PC-3 (cell line): ENCODE data around the gene MYH2. TPM values are rescaled to one million over a fixed set of nuclear protein-coding genes. Genes with fewer than 3 reads are reported as not detected.

ENCODE experiments used
- ATAC-seq: fragments of 200-7000 bp; cut with Tn5 transposase; 2 replicates; pipeline ENCODE4 v1.9.1; 2020; ENCODE audit warnings: mild to moderate bottlenecking, moderate library complexity
- BruUV-seq: library from RNA; stranded (reverse); fragments of 400-500 nt; replicated peaks from 2 replicates; lab custom pipeline; 2021; lab: Mats Ljungman, UMichigan
- CTCF ChIA-PET: fragments of 300-600 bp; sonication (Branson Sonifier 250); formaldehyde crosslinking; loops from one replicate; lab custom pipeline; 2022; ENCODE audit warnings: antibody characterized with exemption; lab: Charles Lee
- POLR2A ChIA-PET: fragments of 300-600 bp; sonication (Branson Sonifier 250); formaldehyde crosslinking; loops from one replicate; lab custom pipeline; 2022; ENCODE audit warnings: antibody characterized with exemption; ENCODE audit not compliant: unreplicated experiment; lab: Charles Lee
- DNase-seq: peaks from one replicate; pipeline ENCODE4 v3.0.0-alpha.2; 2015
- H2AFZ ChIP-seq: fragments of 300-600 bp; sonication (generic); 2 replicates; pipeline ENCODE4 v1.6.0; 2016; ENCODE audit warnings: antibody characterized with exemption, low read length
- H3F3A ChIP-seq: fragments of 300-600 bp; sonication (generic); one replicate; pipeline ENCODE4 v1.6.0; 2017; ENCODE audit warnings: antibody characterized with exemption, low read length, control low read depth, mild to moderate bottlenecking; ENCODE audit not compliant: unreplicated experiment
- H3K27ac ChIP-seq: fragments of 300-600 bp; sonication (generic); 2 replicates; pipeline ENCODE4 v1.5.1; 2016; ENCODE audit warnings: mild to moderate bottlenecking, low read length
- H3K27me3 ChIP-seq: fragments of 300-600 bp; sonication (generic); 2 replicates; pipeline ENCODE4 v1.6.1; 2016; ENCODE audit warnings: low read length, mixed read lengths
- H3K36me3 ChIP-seq: fragments of 300-600 bp; sonication (generic); 2 replicates; pipeline ENCODE4 v1.6.1; 2016; ENCODE audit warnings: low read depth, mixed run types, low read length, mixed read lengths
- H3K4me1 ChIP-seq: fragments of 300-600 bp; sonication (generic); 2 replicates; pipeline ENCODE4 v1.5.1; 2016; ENCODE audit warnings: low read length; ENCODE audit not compliant: insufficient read depth
- H3K4me2 ChIP-seq: fragments of 300-600 bp; sonication (generic); 2 replicates; pipeline ENCODE4 v1.6.0; 2016; ENCODE audit warnings: low read length
- H3K4me3 ChIP-seq: fragments of 300-600 bp; sonication (generic); 2 replicates; pipeline ENCODE4 v1.5.1; 2016; ENCODE audit warnings: mild to moderate bottlenecking, low read length, mixed read lengths
- H3K79me2 ChIP-seq: fragments of 300-600 bp; sonication (generic); 2 replicates; pipeline ENCODE4 v1.6.1; 2017; ENCODE audit warnings: low read length, mixed read lengths
- H3K9ac ChIP-seq: fragments of 300-600 bp; sonication (generic); 2 replicates; pipeline ENCODE4 v1.6.0; 2016; ENCODE audit warnings: mild to moderate bottlenecking, low read length
- H3K9me2 ChIP-seq: fragments of 300-600 bp; sonication (generic); replicated peaks from 2 replicates; pipeline ENCODE4 v1.6.1; 2016; ENCODE audit warnings: mixed run types, low read length, mixed read lengths
- H3K9me3 ChIP-seq: fragments of 300-600 bp; sonication (generic); 2 replicates; pipeline ENCODE4 v1.6.1; 2016; ENCODE audit warnings: low read length, mixed read lengths
- H4K20me1 ChIP-seq: fragments of 300-600 bp; sonication (generic); 2 replicates; pipeline ENCODE4 v1.6.1; 2016; ENCODE audit warnings: low read length, mixed read lengths
- CTCF ChIP-seq: fragments of 300-600 bp; sonication (generic); conservative IDR thresholded peaks from 2 replicates; pipeline ENCODE4 v1.5.1; 2017; ENCODE audit warnings: antibody characterized with exemption, low read depth, mild to moderate bottlenecking, low read length
- EZH2 ChIP-seq: fragments of 300-600 bp; sonication (generic); IDR thresholded peaks from one replicate; pipeline ENCODE4 v1.6.1; 2017; ENCODE audit warnings: antibody characterized with exemption, mild to moderate bottlenecking, low read length; ENCODE audit not compliant: unreplicated experiment
- EZH2phosphoT487 ChIP-seq: fragments of 300-600 bp; sonication (generic); IDR thresholded peaks from 2 replicates; pipeline ENCODE4 v1.6.1; 2018; ENCODE audit warnings: mild to moderate bottlenecking, antibody characterized with exemption, low read length, borderline replicate concordance
- intact Hi-C: fragments of 100-400 bp; cut with micrococcal nuclease; formaldehyde crosslinking; loops from 2 replicates; pipeline ENCODE4 v1.9.0; 2023
- total RNA-seq: library from RNA; depleted of rRNA; stranded (reverse); fragments of >200 nt; gene quantifications from 2 replicates; pipeline ENCODE4 v1.2.3, GENCODE V29; 2014

Gene MYH2
- total RNA-seq, 1 experiment from 2014 or later: not detected

DNA sequence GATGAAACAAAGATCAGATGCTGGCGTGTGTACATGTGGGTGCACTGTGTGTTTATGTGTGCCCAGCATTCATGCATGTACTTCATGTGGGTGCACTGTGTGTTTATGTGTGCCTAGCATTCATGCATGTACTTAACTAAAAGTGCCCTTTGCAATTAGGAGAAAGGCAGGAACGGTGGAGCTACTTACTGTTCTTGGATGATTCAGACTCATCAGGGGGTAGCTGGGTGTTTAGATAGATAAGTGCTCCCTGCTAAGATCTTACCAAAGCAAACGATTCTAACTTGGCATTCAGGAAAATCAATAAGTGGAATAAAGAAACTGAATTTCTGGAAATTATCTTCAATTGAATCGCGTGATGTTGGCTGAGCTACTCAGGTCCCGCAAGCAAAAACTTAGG lies 8.6 kb upstream of the MYH2 start:
- Histone ChIP-seq H3K4me2 (no peak overlapping the region), H3F3A (no peaks in the 10 kb centered on the region), H3K9me3 (no peaks in the 10 kb centered on the region), H3K27ac (no peak overlapping the region), H3K4me3 (no peak overlapping the region), H4K20me1 (no peaks in the 10 kb centered on the region), H3K9me2 (no peaks in the 10 kb centered on the region), H3K27me3 (no peaks in the 10 kb centered on the region; the same call in 1 of the 2 replicates), H3K9ac (no peak overlapping the region), H3K79me2 (no peaks in the 10 kb centered on the region), H3K36me3 (no peaks in the 10 kb centered on the region), H2AFZ (no peak overlapping the region), H3K4me1 (no peaks in the 10 kb centered on the region)
- DNase-seq: no peak
- ChIA-PET POLR2A (no interaction called here), CTCF (no interaction called here)
- no TSS peak for BruUV-seq
- TF ChIP-seq EZH2 (no peak), CTCF (no peak), EZH2phosphoT487 (no peak)
- no peak for ATAC-seq
- intact Hi-C loops: no loop called here

- ChIA-PET POLR2A (no interaction called here), CTCF (no interaction called here)
- H3K9ac ChIP-seq: no peak overlapping the region
- no peak overlapping the region for H3K4me3 ChIP-seq
- H3K36me3 ChIP-seq: no peaks in the 10 kb centered on the region
- intact Hi-C loops: no loop called here
- no peak overlapping the region for H2AFZ ChIP-seq
- no peak overlapping the region for H3K4me2 ChIP-seq
- no peaks in the 10 kb centered on the region for H3K9me3 ChIP-seq
- H4K20me1 ChIP-seq: no peaks in the 10 kb centered on the region
- H3K79me2 ChIP-seq: no peaks in the 10 kb centered on the region
- DNase-seq: no peak
- ATAC-seq: no peak
- peaks cover 2% of the 10 kb centered on the region; the same call in 1 of the 2 replicates for H3K27me3 ChIP-seq
- H3F3A ChIP-seq: no peaks in the 10 kb centered on the region
- no peak for TF ChIP-seq EZH2
- TF ChIP-seq CTCF: no peak
- no peak for TF ChIP-seq EZH2phosphoT487
- no peak overlapping the region for H3K27ac ChIP-seq
- no peaks in the 10 kb centered on the region for H3K9me2 ChIP-seq
- no TSS peak for BruUV-seq
- H3K4me1 ChIP-seq: no peaks in the 10 kb centered on the region
Measured at GRCh38 chr17:10557422-10557821, 8.0 kb upstream of the MYH2 start.

DNA sequence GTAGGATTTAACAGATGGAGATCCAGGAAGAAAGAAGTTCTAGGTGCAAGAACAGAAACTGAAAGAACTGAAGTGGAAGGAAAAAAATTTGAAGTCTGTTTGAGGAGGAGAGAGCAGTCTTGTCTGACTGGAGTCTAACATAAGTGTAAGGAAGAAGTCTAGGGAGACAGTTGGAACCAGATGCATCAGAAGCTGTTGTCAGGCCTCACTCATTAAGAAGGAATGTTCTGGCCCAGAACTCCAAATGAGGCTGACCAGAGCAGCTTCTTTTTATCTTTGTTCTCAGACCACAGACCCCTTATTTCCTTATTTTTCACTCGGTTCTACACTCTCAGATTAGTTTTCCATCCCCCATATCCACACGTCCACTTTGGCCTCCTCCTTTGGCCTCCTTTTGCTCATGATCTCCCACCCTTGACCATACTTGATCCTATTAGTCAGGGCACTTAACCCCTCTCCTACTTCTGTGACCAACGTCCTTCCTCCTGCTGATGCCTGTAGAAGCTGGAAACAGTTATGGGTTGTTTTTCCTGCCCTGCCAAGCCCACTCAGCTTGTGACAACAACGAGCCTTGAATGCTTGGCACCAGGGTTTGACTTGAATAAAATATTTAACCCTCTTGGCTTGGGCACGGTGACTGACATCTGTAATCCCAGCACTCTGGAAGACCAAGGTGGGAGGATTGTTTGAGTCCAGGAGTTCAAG lies 7.0 kb upstream of the MYH2 start:
- Histone ChIP-seq H3K4me2 (no peak overlapping the region), H3K27ac (no peak overlapping the region), H3K9me3 (no peaks in the 10 kb centered on the region), H3K9me2 (no peaks in the 10 kb centered on the region), H3K4me3 (no peak overlapping the region), H3K9ac (no peak overlapping the region), H4K20me1 (no peaks in the 10 kb centered on the region), H3K36me3 (no peaks in the 10 kb centered on the region), H3F3A (no peaks in the 10 kb centered on the region), H3K79me2 (no peaks in the 10 kb centered on the region), H3K4me1 (no peaks in the 10 kb centered on the region), H2AFZ (no peak overlapping the region), H3K27me3 (peaks cover 8% of the 10 kb centered on the region; the same call in 1 of the 2 replicates)
- no TSS peak for BruUV-seq
- ATAC-seq: no peak
- intact Hi-C loops: no loop called here
- TF ChIP-seq EZH2phosphoT487: no peak
- TF ChIP-seq EZH2: no peak
- no peak for TF ChIP-seq CTCF
- ChIA-PET CTCF (no interaction called here), POLR2A (interaction anchor here (0.8 kb wide), 1 partner anchor 1232 kb away, joined by 5 read pairs; no protein-coding TSS in a partner anchor)
- no peak for DNase-seq
